Hematopoietic multipotent progenitor cell treated with erythropoietin and hydrocortisone succinate and interleukin-3 and kit ligand, for 15 days (in vitro differentiated cells): Measurements from ENCODE around the gene AFP.
"Not testable (repeated sequence)": the region's sequence is repeated elsewhere in the genome, so short reads cannot be mapped to it uniquely, and the experiment has no call there.

Source experiments
- DNase-seq: peaks from one replicate; pipeline ENCODE4 v3.0.0-alpha.2; 2015; ENCODE audit warnings: low spot score

Gene AFP

DNA sequence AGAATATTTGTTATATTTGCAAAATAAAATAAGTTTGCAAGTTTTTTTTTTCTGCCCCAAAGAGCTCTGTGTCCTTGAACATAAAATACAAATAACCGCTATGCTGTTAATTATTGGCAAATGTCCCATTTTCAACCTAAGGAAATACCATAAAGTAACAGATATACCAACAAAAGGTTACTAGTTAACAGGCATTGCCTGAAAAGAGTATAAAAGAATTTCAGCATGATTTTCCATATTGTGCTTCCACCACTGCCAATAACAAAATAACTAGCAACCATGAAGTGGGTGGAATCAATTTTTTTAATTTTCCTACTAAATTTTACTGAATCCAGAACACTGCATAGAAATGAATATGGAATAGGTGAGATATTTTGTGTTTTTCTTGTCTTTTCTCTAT is at the start of gene AFP:
TSS of gene AFP (plus strand) at position 238 of the 400 bp plus-strand sequence. CDS start at position 280, 42 bp downstream.
- no peak for DNase-seq

DNA sequence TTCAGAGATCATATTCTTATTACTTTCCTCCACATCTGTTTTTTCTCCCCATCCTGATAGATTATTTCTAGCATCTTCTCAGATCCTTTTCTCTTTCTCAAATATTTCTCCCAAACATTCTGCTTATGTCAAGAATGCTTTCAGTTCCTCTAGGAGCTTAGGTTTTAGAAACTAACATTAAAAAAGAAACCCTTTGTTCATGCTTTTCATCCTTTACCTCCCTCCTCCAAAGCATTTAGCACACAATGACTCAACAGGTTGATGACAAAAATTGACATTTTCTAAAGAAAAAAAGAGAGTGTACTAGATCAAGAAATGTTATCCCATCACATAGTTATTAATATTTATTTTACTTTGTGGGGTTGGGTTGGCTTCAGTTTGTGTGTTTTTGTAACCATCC is 48.5 kb upstream of the AFP start:
- no peak for DNase-seq

DNA sequence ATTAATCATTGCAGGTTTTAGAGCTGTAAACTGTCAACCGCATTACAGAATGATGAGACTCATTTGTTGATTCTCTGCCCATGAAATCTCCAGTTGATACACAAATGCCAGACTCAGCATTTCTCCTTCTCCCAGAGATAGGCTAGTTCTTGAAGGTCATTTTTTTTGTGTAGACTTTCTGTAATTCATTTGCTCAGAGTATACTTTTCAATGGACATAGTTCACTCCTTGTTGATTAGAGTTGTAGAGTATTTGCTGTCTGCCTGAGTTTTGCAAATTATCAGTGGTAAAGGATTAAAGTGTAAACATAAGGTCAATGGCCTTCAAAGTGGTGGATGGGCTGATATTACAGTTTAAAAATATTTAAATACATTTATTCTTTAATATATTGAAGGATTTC is 47.1 kb upstream of the AFP start:
- DNase-seq, result no peak

DNA sequence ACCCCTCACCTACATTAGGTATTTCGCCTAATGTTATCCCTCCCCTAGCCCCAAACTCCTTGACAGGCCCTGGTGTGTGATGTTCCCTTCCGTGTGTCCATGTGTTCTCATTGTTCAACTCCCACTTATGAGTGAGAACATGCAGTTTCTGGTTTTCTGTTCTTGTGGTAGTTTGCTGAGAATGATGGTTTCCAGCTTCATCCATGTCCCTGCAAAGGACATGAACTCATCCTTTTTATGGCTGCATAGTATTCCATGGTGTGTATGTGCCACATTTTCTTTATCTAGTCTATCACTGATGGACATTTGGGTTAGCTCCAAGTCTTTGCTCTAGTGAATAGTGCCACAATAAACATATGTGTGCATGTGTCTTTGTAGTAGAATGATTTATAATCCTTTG is 46.4 kb upstream of the AFP start:
- DNase-seq, result not testable (repeated sequence)

DNA sequence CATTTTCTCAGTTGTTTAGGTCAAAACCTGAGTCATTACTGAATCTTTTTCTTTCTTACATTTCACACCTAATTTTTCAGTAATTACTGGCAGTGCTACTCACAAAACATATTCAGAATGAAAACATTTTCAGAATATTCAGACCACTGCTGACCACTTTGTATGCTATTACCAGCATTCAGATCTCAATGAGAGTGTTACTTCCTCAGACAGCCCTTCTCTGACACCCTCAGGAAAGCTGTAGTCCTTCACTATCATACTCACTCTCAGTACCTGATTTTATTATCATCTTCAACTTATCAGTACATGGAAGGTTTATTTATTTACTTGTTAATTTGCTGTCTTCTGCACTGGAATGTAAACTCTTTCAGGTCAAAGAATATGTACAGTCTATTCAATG is 44.2 kb upstream of the AFP start:
- no peak for DNase-seq

DNA sequence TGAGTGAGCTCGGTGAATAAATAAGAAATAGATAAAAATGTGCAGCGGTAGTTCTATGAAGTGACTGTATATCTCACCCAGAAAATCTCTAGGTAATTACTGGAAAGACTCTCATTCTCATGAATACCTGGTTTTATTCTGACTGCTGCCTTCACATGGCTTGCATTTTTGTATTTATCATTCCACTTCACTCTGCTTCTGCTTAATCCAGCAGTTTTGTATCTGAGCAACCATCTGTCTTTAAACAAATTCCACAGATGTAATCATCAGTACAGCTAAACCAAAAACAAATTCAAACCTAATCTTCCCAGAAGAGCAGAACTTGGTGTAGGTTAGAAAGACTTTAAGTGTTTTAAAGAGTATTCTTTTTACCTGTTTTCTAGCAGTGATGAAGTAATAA is 43.1 kb upstream of the AFP start:
- DNase-seq, result no peak

DNA sequence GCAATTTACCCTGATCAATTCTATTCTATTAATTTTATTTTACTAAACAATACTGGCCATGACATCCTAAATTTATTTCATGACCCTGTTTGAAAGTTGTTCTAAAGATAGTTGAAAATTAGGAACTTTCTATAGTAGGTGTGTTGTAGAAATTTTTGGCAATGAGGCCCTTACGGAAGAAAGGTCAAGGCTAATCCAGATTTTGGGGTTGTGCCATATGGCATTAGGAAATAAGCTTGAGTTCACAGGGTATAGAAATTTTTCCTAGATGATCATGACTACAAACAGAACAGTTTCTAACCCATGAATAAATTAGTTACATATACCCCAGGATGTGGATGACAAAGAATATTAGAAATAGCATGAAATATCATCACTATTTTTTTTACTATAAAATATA is 39.7 kb upstream of the AFP start:
- DNase-seq, result no peak

DNA sequence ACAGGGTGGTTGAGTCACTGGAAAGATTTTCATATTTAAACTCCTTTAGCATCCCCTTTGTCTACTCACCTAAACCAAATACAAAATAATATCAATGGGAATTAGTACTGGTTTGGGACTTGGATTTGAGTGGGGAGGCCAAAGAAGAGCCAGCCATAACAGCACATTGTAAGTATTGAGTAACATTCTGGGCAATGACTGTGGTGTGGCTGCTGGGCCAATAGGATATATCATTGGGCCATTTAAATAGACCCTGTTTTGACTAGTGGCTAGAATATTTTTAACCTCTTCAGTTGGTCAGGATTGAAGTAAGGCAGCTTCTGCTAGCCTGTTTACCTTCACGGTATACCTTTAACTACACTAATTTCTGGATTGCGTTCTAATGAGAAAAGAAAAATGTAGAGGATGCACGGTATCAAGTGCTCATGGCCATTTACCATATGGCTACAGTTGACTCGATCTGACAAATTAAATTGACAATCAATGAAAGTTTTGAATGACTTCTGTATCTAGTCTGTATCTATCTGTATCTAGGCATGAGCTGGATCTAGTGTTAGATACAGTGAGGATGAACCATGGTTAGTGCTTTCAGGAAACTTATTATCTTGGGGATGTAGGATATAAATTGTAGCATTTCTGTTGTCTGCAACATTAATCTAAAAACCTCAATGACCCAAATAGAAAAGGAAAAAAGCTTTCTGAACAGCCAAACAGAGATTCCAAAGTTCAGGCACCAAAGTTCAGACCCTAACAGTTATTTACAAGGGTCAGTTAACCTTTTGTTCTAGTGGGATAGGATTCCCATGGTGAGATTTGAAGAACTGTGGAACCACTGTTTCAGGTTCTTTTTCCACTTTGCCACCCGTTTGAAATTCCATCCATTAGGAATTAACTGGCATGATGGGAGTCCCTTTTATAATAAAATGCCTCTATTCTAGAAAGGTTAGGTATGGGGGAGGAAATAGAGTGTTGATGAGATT is 38.7 kb upstream of the AFP start:
- no peak for DNase-seq

DNA sequence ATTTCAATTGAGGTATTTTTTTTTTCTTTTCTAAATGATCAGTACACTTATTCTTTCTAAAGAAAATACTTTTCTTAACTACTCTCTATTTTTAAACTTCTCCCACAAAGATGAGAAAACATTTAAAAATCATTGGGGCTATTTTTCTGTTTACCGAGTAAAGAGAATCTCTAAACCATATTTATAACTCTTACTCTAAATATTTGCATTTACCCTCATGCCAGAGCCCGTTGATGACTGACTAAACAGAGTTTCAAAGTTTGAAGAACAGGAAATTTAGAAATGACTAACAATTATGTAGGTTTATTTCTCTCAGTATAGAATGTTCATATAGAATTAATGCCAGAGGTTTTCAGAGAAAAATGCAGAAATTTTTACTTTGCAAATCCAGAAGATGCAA is 34.6 kb upstream of the AFP start:
- DNase-seq, result no peak

DNA sequence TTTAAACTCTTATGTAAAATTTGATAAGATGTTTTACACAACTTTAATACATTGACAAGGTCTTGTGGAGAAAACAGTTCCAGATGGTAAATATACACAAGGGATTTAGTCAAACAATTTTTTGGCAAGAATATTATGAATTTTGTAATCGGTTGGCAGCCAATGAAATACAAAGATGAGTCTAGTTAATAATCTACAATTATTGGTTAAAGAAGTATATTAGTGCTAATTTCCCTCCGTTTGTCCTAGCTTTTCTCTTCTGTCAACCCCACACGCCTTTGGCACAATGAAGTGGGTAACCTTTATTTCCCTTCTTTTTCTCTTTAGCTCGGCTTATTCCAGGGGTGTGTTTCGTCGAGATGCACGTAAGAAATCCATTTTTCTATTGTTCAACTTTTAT is 32.0 kb upstream of the AFP start, which contains the start of gene ALB:
TSS of gene ALB (plus strand) at position 246 of the 400 bp plus-strand sequence. CDS start at position 287, 41 bp downstream.
- no peak for DNase-seq

DNA sequence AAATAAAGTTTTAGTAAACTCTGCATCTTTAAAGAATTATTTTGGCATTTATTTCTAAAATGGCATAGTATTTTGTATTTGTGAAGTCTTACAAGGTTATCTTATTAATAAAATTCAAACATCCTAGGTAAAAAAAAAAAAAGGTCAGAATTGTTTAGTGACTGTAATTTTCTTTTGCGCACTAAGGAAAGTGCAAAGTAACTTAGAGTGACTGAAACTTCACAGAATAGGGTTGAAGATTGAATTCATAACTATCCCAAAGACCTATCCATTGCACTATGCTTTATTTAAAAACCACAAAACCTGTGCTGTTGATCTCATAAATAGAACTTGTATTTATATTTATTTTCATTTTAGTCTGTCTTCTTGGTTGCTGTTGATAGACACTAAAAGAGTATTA is 31.6 kb upstream of the AFP start:
- no peak for DNase-seq

DNA sequence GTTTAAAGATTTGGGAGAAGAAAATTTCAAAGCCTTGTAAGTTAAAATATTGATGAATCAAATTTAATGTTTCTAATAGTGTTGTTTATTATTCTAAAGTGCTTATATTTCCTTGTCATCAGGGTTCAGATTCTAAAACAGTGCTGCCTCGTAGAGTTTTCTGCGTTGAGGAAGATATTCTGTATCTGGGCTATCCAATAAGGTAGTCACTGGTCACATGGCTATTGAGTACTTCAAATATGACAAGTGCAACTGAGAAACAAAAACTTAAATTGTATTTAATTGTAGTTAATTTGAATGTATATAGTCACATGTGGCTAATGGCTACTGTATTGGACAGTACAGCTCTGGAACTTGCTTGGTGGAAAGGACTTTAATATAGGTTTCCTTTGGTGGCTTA is 30.9 kb upstream of the AFP start:
- DNase-seq, result no peak

DNA sequence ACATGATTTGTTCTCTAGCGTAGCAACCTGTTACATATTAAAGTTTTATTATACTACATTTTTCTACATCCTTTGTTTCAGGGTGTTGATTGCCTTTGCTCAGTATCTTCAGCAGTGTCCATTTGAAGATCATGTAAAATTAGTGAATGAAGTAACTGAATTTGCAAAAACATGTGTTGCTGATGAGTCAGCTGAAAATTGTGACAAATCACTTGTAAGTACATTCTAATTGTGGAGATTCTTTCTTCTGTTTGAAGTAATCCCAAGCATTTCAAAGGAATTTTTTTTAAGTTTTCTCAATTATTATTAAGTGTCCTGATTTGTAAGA is 29.5 kb upstream of the AFP start:
- DNase-seq, result no peak

DNA sequence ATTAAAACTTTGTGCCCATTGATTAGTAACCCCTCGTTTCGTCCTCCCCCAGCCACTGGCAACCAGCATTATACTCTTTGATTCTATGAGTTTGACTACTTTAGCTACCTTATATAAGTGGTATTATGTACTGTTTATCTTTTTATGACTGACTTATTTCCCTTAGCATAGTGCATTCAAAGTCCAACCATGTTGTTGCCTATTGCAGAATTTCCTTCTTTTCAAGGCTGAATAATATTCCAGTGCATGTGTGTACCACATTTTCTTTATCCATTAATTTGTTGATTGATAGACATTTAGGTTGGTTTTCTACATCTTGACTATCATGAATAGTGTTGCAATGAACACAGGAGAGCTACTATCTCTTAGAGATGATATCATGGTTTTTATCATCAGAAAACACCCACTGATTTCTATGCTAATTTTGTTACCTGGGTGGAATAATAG is 28.8 kb upstream of the AFP start:
- no peak for DNase-seq

DNA sequence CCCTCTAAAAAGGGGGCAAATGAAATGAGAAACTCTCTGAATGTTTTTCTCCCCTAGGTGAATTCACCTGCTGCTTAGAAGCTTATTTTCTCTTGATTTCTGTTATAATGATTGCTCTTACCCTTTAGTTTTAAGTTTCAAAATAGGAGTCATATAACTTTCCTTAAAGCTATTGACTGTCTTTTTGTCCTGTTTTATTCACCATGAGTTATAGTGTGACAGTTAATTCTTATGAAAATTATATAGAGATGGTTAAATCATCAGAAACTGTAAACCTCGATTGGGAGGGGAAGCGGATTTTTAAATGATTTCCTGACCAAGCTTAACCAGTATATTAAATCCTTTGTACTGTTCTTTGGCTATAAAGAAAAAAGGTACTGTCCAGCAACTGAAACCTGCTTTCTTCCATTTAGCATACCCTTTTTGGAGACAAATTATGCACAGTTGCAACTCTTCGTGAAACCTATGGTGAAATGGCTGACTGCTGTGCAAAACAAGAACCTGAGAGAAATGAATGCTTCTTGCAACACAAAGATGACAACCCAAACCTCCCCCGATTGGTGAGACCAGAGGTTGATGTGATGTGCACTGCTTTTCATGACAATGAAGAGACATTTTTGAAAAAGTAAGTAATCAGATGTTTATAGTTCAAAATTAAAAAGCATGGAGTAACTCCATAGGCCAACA is 27.7 kb upstream of the AFP start:
- no peak for DNase-seq

DNA sequence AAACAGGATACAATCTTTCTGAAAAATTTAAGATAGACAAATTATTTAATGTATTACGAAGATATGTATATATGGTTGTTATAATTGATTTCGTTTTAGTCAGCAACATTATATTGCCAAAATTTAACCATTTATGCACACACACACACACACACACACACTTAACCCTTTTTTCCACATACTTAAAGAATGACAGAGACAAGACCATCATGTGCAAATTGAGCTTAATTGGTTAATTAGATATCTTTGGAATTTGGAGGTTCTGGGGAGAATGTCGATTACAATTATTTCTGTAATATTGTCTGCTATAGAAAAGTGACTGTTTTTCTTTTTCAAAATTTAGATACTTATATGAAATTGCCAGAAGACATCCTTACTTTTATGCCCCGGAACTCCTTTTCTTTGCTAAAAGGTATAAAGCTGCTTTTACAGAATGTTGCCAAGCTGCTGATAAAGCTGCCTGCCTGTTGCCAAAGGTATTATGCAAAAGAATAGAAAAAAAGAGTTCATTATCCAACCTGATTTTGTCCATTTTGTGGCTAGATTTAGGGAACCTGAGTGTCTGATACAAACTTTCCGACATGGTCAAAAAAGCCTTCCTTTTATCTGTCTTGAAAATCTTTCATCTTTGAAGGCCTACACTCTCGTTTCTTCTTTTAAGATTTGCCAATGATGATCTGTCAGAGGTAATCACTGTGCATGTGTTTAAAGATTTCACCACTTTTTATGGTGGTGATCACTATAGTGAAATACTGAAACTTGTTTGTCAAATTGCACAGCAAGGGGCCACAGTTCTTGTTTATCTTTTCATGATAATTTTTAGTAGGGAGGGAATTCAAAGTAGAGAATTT is 26.8 kb upstream of the AFP start:
- DNase-seq, result no peak

DNA sequence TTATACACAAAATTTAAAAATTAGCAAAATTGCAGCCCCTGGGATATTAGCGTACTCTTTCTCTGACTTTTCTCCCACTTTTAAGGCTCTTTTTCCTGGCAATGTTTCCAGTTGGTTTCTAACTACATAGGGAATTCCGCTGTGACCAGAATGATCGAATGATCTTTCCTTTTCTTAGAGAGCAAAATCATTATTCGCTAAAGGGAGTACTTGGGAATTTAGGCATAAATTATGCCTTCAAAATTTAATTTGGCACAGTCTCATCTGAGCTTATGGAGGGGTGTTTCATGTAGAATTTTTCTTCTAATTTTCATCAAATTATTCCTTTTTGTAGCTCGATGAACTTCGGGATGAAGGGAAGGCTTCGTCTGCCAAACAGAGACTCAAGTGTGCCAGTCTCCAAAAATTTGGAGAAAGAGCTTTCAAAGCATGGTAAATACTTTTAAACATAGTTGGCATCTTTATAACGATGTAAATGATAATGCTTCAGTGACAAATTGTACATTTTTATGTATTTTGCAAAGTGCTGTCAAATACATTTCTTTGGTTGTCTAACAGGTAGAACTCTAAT is 26.0 kb upstream of the AFP start:
- DNase-seq, result no peak

DNA sequence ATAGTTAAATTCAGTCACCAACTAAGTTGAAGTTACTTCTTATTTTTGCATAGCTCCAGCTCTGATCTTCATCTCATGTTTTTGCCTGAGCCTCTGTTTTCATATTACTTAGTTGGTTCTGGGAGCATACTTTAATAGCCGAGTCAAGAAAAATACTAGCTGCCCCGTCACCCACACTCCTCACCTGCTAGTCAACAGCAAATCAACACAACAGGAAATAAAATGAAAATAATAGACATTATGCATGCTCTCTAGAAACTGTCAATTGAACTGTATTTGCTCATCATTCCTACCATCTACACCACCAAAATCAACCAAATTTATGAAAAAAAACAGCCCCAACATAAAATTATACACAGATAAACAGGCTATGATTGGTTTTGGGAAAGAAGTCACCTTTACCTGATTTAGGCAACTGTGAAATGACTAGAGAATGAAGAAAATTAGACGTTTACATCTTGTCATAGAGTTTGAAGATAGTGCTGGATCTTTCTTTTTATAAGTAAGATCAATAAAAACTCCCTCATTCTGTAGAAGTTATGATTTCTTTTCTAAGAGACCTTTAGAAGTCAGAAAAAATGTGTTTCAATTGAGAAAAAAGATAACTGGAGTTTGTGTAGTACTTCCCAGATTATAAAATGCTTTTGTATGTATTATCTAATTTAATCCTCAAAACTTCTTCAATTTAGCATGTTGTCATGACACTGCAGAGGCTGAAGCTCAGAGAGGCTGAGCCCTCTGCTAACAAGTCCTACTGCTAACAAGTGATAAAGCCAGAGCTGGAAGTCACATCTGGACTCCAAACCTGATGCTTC is 24.9 kb upstream of the AFP start:
- no peak for DNase-seq

DNA sequence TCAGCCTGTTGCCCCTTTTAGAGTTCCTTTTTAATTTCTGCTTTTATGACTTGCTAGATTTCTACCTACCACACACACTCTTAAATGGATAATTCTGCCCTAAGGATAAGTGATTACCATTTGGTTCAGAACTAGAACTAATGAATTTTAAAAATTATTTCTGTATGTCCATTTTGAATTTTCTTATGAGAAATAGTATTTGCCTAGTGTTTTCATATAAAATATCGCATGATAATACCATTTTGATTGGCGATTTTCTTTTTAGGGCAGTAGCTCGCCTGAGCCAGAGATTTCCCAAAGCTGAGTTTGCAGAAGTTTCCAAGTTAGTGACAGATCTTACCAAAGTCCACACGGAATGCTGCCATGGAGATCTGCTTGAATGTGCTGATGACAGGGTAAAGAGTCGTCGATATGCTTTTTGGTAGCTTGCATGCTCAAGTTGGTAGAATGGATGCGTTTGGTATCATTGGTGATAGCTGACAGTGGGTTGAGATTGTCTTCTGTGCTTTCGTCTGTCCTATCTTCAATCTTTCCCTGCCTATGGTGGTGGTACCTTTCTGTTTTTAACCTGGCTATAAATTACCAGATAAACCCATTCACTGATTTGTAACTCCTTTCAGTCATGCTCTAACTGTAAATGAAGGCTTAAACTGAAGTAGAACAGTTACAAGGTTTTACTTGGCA is 24.1 kb upstream of the AFP start:
- no peak for DNase-seq

DNA sequence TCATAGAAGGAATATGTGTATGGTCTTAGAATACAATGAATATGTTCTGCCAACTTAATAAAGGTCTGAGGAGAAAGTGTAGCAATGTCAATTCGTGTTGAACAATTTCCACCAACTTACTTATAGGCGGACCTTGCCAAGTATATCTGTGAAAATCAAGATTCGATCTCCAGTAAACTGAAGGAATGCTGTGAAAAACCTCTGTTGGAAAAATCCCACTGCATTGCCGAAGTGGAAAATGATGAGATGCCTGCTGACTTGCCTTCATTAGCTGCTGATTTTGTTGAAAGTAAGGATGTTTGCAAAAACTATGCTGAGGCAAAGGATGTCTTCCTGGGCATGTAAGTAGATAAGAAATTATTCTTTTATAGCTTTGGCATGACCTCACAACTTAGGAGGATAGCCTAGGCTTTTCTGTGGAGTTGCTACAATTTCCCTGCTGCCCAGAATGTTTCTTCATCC is 22.7 kb upstream of the AFP start:
- no peak for DNase-seq

DNA sequence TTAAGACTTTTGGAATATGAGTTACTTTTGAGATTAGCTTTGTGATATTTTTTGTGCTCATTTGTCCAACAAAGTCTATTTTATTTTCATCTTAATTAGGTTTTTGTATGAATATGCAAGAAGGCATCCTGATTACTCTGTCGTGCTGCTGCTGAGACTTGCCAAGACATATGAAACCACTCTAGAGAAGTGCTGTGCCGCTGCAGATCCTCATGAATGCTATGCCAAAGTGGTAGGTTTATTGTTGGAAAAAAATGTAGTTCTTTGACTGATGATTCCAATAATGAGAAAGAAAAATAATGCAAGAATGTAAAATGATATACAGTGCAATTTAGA is 21.1 kb upstream of the AFP start:
- no peak for DNase-seq
